Measurements from ENCODE around the gene SIPA1L3.

The SIPA1L3 gene

DNA sequence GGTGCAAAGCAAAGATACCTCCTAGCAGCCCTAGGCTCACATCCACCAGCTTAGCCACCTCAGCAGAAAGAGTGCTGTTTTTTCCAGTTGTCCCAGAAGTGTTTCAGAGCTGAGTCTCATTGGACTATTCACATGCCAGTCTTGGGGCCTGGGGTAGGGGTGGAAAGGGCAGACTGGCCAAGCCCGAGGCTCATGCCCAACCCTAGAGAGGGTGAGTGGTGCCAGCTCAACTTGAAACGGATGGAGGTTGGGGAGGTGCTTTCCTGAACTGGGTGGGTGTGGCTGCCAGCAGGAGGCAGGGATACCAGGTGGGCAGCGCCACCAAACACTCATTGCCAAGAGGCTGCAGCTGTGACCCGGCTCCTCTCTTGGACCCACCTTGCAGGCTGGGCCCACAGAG lies 200.1 kb downstream of the SIPA1L3 start:
- no peak for DNase-seq (ENCODE audit: low spot score)

DNA sequence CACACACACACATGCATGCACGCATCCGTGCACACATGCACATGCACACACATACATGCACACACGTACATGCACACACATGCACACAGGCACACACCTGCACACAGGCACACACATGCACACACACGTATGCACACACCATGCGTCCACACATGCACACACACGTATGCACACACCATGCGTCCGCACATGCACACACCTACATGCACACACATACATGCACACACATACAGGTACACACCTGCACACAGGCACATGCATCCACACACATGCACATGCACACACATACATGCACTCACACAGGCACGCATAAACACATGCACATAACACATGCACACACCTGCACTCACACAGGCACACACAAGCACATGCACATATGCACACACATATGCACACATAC lies 204.9 kb downstream of the SIPA1L3 start:
- DNase-seq (ENCODE audit: low spot score), result no peak

DNA sequence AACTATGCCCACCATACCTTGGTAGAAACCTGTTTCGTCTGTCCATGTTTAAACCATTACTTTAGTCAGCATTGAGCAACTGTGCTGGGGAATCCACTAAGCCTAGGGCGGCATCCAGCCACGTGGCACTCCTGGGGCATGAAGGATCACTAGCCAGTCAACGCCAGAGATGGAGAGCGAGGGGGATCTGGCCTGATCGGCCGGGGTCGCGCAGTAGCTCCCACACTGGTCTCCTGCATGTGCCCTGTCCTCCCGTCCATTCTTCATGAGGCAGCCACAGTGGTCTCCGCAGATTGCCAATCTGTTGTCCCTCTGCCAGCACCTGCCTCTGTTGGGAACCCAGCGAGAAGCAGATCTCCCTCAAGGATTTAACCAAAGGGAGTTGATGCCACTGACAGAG lies 207.6 kb downstream of the SIPA1L3 start:
- DNase-seq (ENCODE audit: low spot score), result no peak

DNA sequence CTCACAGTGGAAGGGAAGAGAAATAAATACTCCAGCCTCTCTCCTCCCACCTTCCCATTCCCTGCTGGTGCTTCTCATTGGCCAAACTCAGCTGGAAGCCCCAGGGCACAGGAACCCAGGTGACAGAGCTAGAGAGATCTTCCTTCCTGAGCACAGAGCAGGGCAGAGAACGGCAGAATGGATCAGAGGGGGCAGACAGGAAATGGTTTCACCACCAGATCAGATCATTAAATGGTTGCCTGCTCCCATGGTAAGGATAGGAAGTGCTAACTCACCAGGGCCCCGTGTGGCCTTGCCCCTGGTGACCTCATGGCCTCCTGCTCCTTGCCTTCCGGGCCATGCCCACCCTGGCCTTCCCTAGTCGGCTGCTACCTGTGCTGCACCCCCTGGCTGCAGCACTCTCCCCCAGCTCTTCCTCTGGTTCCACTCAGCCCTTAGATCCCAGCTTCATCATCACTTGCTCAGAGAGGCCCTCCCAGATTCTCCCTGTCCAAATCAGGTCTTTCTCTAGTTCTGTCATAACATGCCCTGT lies 208.3 kb downstream of the SIPA1L3 start:
- DNase-seq (ENCODE audit: low spot score), result no peak

DNA sequence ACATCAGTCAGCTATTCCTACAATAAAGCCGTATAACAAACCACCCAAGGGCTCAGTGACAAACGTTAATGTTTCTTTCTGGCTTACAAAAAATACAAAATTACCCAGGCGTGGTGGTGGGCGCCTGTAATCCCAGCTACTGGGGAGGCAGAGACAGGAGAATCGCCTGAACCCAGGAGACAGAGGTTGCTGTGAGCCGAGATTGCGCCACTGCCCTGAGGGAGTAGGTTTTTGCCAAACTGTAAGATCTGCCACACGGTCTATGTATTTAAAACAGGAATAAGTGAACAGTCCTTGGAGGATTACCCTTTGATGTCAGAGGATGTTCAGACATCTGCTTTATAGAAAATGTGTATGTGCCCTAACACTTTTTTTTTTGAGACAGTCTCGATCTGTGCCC lies 211.2 kb downstream of the SIPA1L3 start:
- no peak for DNase-seq (ENCODE audit: low spot score)

DNA sequence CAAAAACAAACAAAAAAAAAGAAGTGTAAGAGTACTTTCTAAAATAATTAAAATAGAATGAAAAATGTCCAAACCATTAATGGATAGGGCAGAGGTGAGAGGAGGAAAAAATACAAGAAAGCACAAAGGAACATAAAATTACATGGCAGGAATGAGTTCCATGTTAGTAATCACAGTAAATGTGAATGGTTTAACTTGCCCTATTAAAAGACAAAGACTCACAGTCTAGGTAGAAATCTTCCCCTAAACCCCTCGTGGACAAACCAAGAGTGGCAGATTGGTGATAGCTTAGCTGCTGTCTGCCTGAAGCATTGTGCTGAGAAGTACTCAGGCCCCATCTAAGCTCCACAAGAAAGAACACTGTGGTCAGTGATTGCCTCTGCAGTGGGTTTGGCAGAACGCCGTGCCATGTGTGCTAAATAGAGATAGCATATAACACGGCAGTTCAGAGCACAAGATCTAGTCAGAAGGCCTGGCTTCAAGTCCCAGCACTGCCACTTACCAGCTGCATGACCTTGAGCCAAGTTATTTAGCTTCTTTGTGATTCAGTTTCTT lies 213.5 kb downstream of the SIPA1L3 start:
- DNase-seq (ENCODE audit: low spot score), result no peak

DNA sequence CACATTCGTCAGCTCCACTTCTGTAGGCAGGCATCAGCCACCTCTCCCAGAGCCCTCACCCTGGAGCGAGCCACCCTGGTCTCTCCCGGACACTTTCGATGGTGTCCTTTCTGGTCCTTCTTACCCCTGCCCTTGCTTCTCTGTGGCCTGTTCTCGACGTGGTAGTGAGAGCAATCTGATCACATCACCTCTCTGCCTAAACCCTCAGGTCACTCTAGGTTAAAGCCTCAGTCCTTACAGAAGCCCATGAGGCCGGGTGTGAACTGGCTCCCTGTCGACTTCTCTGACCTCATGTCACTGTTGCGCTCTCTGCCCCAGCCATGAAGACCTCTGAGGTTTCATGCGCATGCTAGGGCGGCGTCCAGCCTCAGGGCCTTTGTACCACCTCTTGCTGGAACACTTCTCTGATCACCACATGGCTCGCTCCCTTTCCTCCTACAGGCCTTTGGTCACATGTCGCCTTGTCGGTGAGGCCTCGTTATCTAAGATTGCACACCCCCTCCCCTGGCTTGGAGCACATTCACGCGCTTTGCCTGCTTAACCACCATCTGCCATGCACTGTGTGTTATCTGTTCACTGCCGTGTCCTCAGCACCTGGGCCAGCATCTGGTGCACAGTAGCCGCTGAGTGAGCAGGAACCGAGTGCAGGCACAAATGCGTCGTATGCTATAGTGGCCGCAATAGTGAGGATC lies 215.5 kb downstream of the SIPA1L3 start:
- no peak for DNase-seq (ENCODE audit: low spot score)

DNA sequence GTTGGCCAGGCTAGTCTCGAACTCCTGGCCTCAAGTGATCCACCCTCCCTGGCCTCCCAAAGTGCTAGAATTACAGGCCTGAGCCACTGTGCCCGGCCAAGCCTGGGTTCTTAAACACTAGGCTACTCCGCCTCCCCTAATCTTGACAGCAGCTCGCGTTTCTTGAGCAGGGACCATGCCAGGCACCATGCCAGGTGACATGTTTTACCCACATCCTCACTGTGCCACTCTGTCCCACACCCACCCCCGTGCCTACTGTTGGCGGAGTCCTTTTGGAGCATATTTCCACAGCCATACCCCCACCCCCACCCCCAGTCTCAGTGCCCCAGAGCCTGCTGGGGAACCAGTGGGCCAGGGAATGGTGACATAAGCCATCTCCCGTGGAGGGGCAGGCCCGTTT lies 218.2 kb downstream of the SIPA1L3 start:
- DNase-seq (ENCODE audit: low spot score), result no peak

DNA sequence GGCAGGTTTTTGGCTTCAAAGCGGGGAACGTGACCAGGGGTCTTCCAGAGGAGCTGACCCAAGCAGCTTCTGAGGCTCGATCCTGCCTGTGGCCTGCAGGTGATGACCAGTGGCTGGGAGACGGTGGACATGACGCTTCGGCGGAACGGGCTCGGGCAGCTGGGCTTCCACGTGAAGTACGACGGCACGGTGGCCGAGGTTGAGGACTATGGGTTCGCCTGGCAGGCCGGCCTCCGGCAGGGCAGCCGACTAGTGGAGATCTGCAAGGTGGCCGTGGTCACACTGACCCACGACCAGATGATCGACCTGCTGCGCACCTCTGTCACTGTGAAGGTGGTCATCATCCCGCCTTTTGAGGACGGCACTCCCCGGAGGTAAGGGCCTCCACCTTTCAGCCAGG lies 223.4 kb downstream of the SIPA1L3 start:
- no peak for DNase-seq (ENCODE audit: low spot score)

DNA sequence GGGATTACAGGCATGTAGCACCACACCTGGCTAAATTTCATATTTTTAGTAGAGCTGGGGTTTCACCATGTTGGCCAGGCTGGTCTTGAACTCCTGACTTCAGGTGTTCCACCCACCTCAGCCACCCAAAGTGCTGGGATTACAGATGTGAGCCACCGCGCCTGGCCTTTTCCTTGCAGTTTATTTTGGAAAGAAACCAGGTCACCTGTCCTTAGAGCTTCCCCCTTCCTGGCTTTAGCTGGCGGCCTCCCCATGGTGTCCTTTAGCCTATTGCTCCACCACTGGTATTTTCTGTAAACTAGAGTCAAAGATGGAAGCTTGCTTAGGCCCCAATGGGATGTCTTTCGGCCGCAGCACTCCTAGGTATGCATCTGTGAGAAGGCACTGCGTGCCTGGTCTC lies 225.8 kb downstream of the SIPA1L3 start:
- no peak for DNase-seq (ENCODE audit: low spot score)

DNA sequence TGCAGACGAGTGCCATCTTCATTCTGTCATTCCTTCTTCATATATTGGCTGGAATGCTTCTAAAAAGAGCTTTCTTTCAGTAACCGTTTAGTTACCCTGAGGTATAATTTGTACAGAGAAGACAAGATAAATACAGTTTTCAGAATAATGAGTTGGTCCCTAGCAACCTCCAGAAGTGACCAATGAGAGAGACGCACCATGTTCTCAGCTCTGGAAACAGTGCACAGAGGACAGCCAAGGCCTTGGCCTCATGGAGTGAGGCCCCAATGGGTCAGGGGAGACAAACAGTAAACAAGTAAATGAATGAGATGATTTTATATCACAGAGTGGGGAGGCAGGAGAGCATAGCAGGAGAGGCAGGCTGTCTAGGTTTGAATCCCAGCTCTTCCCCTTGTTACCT lies 226.3 kb downstream of the SIPA1L3 start:
- DNase-seq (ENCODE audit: low spot score), result no peak

DNA sequence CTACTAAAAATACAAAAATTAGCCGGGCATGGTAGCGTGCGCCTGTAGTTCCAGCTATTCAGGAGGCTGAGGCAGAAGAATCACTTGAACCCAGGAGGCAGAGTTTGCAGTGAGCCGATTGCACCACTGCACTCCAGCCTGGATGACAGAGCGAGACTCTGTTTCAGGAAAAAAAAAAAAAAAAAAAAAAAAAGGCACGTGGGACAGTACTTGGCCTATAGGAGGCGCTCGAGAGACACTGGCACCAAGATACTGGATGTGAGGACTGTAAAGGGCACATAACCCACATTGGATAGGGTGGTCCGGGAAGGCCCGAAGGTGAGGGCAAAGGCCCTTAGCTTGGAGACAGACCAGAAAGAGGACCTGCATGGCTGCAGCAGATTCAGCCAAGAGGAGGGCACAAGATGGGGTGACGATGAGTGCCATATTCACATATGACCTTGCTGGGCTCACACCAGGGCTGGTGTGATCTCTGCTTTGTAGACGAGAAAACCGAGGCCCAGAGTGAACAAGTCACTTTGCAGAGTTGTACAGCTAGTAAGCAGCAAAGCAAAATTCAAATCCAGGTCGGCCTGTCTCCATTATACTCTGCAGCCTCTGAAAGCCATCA lies 227.6 kb downstream of the SIPA1L3 start:
- peak; percentile 61 for DNase-seq (ENCODE audit: low spot score)

DNA sequence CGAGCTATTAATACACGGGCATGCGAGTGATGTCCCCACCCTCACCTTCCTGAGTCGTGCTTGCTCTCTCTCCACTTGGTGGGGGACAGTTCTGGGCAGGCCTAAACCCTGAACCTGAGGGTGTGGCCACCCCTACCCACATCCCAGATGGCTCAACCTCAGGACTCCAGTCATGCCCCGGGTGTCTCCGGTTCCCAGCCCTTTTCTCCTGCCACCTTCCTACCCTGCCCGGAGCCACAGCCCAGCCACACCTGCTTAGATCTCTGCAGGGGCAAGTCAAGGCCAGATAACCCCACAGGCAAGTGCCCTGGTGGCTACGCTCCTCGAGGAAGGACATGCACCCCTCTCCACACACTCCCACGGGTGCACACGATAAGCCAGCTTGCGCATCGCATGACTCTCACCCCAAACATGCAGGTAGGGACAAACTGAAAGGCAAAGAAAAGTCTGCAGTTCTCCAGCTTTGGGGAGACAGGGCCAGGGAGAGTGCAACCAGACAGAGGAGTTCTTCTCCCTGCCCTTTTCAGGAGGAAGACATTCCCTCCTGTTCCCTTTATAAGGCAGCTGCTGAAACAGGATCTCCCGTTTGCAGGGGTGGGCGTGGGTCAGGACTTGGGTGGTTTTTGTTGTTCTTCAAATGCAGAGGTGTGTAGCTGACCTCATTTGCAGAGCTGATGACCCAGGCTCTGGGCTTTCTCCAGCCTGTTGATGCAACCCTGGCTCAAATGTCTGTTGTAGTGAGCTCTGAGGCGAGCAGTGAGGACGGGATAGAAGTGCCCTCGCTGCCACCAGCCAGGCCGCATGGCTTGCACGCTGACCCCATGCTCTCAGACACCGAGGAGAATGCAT lies 228.4 kb downstream of the SIPA1L3 start:
- no peak for DNase-seq (ENCODE audit: low spot score)

DNA sequence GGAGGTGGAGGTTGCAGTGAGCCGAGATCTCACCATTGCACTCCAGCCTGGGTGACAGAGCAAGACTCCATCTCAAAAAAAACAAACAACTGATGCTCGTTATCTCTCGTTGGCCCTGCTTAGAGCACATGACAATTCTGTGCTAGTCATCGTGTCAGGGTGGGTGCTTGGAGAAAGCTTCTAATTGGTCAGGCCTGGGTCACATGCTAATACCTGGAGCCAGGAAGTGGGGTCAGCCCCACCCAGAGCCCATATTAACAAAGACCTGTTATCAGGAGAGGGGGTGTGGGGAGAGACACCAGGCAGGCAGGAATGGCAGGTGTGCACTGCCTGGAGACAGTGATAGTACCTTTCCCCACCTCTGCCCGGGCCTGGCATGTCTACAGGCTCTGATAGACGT lies 232.1 kb downstream of the SIPA1L3 start:
- DNase-seq (ENCODE audit: low spot score), result no peak

DNA sequence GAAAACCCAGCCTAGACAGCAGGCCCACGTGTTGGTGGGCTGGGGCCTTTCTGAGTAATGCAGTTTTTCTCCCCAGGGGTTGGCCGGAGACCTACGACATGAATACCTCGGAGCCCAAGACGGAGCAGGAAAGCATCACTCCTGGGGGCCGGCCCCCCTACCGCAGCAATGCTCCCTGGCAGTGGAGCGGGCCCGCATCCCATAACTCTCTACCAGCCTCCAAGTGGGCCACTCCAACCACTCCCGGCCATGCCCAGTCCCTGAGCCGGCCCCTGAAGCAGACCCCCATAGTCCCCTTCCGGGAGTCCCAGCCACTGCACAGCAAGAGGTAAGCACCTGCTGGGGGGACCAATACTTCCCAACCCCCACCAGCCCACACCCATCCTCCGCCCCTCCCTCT lies 234.1 kb downstream of the SIPA1L3 start:
- DNase-seq (ENCODE audit: low spot score), result no peak

DNA sequence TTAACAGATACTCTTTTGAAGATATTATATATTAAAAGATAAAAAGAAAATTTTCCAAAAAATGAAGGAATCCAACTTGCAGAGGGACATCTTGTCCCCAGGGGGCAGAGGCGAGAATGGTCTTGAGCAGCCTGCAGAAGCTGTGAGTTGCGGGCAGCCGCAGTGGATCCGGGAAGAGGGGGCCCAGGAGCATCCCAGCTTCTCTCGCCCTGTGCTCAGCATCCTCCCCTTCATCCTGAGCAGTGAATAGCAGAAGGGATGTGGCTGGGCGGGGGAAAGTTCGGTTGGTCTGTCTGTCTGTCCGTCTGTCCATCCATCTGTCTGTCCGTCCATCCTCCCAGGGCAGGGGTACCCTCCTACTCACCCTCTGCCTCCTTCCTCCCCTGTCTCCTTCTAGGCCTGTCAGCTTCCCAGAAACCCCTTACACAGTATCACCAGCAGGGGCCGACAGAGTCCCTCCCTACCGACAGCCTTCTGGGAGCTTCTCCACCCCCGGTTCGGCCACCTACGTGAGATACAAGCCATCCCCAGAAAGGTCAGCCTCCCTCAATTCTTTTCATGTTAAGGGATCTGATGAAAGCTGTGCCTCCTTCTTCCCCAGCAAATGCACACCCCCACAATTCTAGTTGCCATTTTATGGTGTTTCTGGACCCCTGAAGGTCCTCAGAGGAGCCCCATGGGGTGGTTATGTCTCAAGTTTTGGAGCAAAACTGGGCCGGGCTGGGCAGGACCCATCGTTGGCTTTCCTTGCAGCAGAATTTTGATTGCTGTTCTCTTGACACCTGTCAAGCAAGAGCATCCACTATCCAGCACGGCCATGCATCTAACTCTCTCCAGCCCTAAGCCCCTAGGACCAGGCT lies 235.4 kb downstream of the SIPA1L3 start:
- DNase-seq (ENCODE audit: low spot score), result peak; percentile 65

DNA sequence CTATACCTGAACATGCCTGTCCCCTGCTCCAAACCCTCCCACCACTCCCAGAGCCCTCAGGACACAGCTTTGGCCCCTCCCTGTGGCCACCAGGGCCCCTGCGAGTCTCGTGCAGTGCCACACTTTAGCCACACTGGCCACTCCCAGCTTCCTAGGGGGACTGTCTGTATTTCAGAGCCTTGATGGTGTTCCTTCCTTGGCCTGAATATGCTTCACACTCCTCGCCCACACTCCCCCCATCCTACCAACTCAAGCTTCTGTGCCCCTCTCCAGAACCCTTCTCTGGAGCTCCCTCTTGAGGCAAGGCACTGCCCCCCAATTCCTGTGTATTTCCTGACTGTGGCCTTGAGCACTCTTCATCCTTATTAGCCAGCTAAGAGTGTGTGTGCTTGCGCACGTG lies 236.8 kb downstream of the SIPA1L3 start:
- peak; percentile 16 for DNase-seq (ENCODE audit: low spot score)

DNA sequence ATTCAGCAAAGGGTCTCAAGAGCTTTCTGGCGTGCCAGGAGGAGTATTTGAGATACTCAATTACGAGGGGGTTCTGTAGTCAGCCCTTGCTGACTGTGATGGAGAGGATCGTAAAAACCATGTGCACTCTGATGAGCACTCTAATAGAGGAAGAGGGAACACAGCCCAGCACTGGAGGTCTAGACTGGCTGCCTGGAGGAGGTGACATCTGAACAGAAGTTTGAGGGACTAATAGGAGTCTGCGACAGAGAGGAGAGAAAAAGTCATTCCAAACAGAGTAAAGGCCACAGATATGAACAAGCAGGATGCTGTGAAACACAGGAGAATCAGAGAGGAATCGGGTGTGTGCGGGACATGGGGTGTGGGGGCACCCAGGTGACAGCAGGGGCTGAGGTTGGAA lies 237.7 kb downstream of the SIPA1L3 start:
- no peak for DNase-seq (ENCODE audit: low spot score)

DNA sequence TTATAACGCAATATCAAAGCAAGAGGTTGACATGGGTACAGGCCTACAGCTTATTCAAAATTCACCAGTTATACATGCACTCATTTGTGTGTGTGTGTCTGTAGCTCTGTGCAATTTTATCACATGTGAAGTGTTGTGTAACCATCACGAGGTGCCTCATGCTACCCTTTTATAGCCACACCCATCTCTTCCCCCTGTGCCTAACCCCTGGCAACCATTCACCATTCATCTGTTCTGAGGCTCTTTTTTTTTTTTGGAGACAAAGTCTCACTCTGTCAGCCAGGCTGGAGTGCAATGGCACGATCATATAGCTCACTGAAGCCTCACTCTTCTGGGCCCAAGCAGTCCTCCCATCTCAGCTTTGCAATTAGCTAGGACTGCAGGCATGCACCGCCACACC lies 238.6 kb downstream of the SIPA1L3 start:
- no peak for DNase-seq (ENCODE audit: low spot score)

DNA sequence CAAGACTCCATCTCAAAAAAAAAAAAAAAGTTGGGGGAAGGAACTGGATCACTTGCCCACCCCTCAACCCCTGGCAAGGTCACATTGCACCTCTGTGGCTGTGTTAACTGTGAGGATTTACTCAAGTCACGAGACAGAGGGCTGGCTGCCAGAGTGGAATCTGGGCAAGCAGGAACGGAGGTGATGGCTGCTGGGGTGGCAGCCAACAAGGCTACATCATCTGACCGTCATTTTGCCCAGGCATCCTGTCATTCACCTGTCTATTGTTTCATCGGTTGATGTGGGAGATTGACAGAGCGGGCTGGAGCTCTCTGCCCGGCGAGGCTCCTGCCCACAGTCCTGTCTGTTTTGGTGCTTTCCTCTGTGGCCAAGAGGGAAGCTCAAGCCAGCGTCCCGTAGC lies 241.3 kb downstream of the SIPA1L3 start:
- DNase-seq (ENCODE audit: low spot score), result no peak

DNA sequence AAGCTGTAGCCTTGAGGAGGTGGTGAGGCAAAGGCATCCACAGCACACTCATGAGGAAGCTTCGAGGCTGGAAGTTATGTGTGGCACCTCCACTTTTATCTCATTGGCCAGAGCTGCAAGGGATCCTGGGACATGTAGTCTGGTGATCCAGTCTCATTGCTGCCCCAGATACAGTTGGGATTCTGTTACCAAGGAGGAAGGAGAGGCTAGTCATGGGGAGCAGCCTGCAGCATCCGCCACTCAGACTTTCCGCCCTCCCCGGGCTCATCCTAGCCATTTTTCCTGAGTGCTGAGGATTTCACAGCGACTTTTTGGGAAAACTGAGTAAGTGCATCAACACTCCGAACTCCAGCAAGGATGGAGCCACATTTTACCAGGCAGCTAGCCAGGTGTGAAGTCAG lies 242.7 kb downstream of the SIPA1L3 start:
- no peak for DNase-seq (ENCODE audit: low spot score)

DNA sequence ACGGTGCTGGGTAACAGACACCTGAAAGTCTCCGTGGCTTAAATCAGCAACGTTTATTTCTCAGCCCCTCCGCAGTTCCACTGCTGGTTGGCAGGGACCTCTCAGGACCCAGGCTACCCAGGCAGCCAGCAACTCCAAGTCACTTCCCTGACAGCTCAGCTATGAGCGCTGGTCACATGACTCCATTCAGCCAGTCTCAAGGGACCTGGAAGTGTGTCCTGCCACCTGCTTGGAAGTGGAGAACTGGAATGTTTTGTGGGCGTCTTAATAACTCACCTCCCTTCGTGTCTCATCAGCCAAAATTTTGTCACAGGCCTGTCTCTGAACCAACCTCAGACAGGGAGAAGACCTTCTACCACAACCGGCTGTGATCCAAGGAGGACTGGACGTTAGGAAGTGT lies 244.2 kb downstream of the SIPA1L3 start:
- no peak for DNase-seq (ENCODE audit: low spot score)
